ENCODE data around the gene PGS1.

The PGS1 gene

GRCh38 chr17:78419970-78420815 lies 41.7 kb downstream of the PGS1 start:
- DNase-seq (ENCODE audit: extremely low spot score) = no peak
- ChIA-PET POLR2A (no interaction called here), CTCF (interaction anchor here (0.7 to 8.6 kb wide), 9 partner anchors 9 to 335 kb away, joined by 3 to 108 read pairs (median 14); partner anchors contain the start of gene SOCS3)
- TF ChIP-seq, protein P1, sequence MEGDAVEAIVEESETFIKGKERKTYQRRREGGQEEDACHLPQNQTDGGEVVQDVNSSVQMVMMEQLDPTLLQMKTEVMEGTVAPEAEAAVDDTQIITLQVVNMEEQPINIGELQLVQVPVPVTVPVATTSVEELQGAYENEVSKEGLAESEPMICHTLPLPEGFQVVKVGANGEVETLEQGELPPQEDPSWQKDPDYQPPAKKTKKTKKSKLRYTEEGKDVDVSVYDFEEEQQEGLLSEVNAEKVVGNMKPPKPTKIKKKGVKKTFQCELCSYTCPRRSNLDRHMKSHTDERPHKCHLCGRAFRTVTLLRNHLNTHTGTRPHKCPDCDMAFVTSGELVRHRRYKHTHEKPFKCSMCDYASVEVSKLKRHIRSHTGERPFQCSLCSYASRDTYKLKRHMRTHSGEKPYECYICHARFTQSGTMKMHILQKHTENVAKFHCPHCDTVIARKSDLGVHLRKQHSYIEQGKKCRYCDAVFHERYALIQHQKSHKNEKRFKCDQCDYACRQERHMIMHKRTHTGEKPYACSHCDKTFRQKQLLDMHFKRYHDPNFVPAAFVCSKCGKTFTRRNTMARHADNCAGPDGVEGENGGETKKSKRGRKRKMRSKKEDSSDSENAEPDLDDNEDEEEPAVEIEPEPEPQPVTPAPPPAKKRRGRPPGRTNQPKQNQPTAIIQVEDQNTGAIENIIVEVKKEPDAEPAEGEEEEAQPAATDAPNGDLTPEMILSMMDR (IDR thresholded peaks at IDR 0.05; ENCODE audit: control extremely low read depth, extremely low read depth, low read depth, missing control alignments) = no peak

DNA sequence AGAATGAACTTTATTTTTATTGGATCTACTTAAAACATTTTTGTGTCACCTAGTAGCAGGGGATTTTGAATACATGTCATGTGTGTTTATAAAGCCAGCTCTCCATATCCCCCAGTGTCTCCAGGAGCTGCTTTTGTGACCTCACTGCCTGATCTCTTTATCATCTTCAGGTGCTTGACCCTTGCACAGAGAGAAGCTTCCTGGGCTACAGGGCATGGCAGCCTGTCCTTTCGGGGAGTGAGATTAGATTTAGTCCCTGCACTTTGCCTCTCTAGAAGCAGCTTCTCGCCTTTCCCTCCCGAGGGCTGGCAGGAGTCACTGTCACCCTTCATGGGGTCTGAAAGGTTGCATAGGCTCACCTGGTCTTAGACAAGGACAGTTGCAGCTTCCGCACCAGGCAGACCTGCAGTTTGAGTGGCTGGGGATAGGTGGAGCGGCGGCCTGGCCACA lies 42.7 kb downstream of the PGS1 start:
- TF ChIP-seq, protein P1 (IDR thresholded peaks at IDR 0.05; ENCODE audit: control extremely low read depth, extremely low read depth, low read depth, missing control alignments) = no peak
- DNase-seq (ENCODE audit: extremely low spot score) = no peak
- POLR2A ChIA-PET = no interaction called here
- CTCF ChIA-PET = interaction anchor here (0.7 to 8.6 kb wide), 33 partner anchors 9 to 408 kb away, joined by 3 to 108 read pairs (median 7); partner anchors contain the start of gene SOCS3

- ChIA-PET CTCF (interaction anchor here (0.6 to 8.6 kb wide), 51 partner anchors 8 to 408 kb away, joined by 3 to 108 read pairs (median 5); partner anchors contain the start of genes PGS1 and SOCS3), POLR2A (no interaction called here)
These were observed 43.3 kb downstream of the PGS1 start for GRCh38 chr17:78421534-78422266.

DNA sequence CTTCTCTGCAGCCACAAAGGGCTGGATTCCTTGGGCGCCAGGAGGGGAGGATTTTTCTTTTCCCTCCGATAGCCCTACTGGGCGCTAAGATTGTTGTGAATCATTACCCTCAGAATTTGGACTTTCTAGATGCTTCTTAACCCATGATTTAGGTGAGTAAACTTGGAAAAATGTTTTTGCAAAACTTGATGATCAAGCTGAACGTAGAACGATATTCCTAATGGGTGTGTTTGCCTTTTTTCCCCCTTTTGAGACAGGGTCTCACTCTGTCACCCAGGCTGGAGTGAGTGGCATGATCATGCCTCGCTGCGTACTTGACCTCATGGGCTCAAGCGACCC lies 43.8 kb downstream of the PGS1 start:
- CTCF ChIA-PET = interaction anchor here (0.6 to 8.6 kb wide), 50 partner anchors 8 to 409 kb away, joined by 3 to 108 read pairs (median 5); partner anchors contain the start of gene SOCS3
- no peak for DNase-seq (ENCODE audit: extremely low spot score)
- POLR2A ChIA-PET = no interaction called here
- TF ChIP-seq, protein P1 (IDR thresholded peaks at IDR 0.05; ENCODE audit: control extremely low read depth, extremely low read depth, low read depth, missing control alignments) = no peak

More at GRCh38 chr17:78421534-78422266, 43.3 kb downstream of the PGS1 start:
- TF ChIP-seq, protein P1 (IDR thresholded peaks at IDR 0.05; ENCODE audit: control extremely low read depth, extremely low read depth, low read depth, missing control alignments) = peak; percentile 98
- DNase-seq (ENCODE audit: extremely low spot score) = peak; percentile 88

GRCh38 chr17:78422872-78423588 lies 44.6 kb downstream of the PGS1 start:
- POLR2A ChIA-PET = no interaction called here
- CTCF ChIA-PET = interaction anchor here (0.7 to 8.6 kb wide), 40 partner anchors 9 to 410 kb away, joined by 3 to 108 read pairs (median 6); partner anchors contain the start of gene SOCS3

More at GRCh38 chr17:78422872-78423588, 44.6 kb downstream of the PGS1 start:
- no peak for DNase-seq (ENCODE audit: extremely low spot score)
- TF ChIP-seq, protein P1 (IDR thresholded peaks at IDR 0.05; ENCODE audit: control extremely low read depth, extremely low read depth, low read depth, missing control alignments) = no peak
